ENCODE measurements around the gene C1orf167. TPM values are rescaled to one million over a fixed set of nuclear protein-coding genes. Genes with fewer than 3 reads are reported as not detected.
A peak's percentile ranks its signal among the peaks of the same experiment; 100 is the strongest.
"Not testable (repeated sequence)": the region's sequence is repeated elsewhere in the genome, so short reads cannot be mapped to it uniquely, and the experiment has no call there.

Gene C1orf167
- total and polyA plus RNA-seq, 2 experiments from 2014 or later, result 1.7 to 2.2 TPM

DNA sequence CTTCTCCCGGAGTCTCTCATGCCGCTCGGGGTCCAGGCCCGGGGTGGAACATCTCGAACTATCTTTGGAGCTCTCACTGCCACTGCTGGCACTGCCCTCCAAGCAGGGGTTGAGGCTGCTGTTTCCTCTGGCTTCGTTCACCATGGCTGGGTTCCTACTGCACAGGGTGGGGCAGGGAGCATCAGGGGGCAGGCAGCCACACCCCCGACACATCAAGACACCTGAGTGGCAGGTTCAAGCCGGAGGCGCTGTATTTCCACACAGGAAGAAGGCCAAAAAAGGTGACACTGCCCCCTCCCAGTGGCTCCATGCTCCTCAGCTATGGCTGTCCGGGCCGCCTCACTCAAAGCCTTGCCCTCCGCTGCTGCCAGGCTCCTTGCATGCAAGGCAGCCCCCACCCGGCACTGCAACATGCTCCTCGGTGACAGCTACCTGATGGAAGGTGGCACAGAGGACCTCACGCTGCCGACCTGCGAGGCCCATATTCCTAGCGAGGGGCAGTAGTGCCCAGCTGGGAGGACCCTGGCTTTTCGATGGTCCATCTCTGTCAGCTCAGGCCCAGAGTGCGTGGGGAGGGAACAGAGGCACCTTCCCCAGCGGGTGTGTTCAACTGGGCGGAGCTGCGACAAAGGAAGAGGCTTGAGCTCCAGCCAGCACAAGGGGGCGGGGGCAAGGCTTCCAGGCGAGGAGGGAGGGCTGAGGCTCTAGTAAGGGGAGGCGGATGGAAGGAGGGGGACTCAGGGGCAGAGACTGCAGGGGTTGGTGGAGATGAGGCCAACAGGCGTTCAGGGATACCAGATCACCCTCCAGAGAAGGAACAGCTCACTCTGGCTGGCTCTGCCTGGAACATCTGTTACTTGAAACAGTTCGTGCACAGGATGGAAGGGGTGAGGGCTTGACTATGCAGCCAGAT lies 41.2 kb downstream of the C1orf167 start:
- Histone ChIP-seq H3K4me2 (peak overlapping the region; percentile 100), H4K20me1 (replicated peaks; ENCODE audit: insufficient read depth) (no peaks in the 10 kb centered on the region; the same call in 1 of the 2 replicates), H3K4me3 (peak overlapping the region; percentile 98), H3K27me3 (ENCODE audit: insufficient read depth) (no peaks in the 10 kb centered on the region), H3K79me2 (replicated peaks; ENCODE audit: insufficient read depth) (peaks cover 31% of the 10 kb centered on the region), H3K4me1 (ENCODE audit: insufficient read depth) (peaks cover 36% of the 10 kb centered on the region), H2AFZ (0 out of 2 replicates have a peak overlapping the region, but pooled peaks have one; percentile 63), H3K36me3 (ENCODE audit: insufficient read depth) (no peaks in the 10 kb centered on the region; the same call in 1 of the 2 replicates), H3F3A (replicated peaks; ENCODE audit: low read depth) (peaks cover 22% of the 10 kb centered on the region; the same call in 1 of the 2 replicates), H3K27ac (ENCODE audit: low read depth) (peak overlapping the region; percentile 94), H3K9me2 (ENCODE audit: insufficient read depth) (no peaks in the 10 kb centered on the region)
- Mint-ChIP-seq H3K9me3 (peaks cover 2% of the 10 kb centered on the region; the same call in 1 of the 3 replicates), H3K27ac (peak overlapping the region; percentile 88), H3K4me1 (peaks cover 46% of the 10 kb centered on the region), H3K4me3 (peak overlapping the region; percentile 92), H3K27me3 (ENCODE audit: insufficient read depth, low read depth, poor library complexity) (peaks cover 10% of the 10 kb centered on the region), H3K36me3 (ENCODE audit: low read depth) (peaks cover 34% of the 10 kb centered on the region)
- DNase-seq (ENCODE audit: low spot score), result peak; percentile 97
- TF ChIP-seq, protein P1, sequence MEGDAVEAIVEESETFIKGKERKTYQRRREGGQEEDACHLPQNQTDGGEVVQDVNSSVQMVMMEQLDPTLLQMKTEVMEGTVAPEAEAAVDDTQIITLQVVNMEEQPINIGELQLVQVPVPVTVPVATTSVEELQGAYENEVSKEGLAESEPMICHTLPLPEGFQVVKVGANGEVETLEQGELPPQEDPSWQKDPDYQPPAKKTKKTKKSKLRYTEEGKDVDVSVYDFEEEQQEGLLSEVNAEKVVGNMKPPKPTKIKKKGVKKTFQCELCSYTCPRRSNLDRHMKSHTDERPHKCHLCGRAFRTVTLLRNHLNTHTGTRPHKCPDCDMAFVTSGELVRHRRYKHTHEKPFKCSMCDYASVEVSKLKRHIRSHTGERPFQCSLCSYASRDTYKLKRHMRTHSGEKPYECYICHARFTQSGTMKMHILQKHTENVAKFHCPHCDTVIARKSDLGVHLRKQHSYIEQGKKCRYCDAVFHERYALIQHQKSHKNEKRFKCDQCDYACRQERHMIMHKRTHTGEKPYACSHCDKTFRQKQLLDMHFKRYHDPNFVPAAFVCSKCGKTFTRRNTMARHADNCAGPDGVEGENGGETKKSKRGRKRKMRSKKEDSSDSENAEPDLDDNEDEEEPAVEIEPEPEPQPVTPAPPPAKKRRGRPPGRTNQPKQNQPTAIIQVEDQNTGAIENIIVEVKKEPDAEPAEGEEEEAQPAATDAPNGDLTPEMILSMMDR (conservative IDR thresholded peaks at IDR 0.05; ENCODE audit: low read depth in 2 of 2), result 0 out of 4 replicates have a peak, but pooled peaks of 1 of the 2 experiments have one; percentile 4
- TF ChIP-seq POLR2AphosphoS5 (IDR thresholded peaks at IDR 0.05; ENCODE audit: low read depth) (peak; percentile 78), EZH2 (IDR thresholded peaks at IDR 0.05; ENCODE audit: low read depth, unreplicated experiment) (no peak), REST (IDR thresholded peaks at IDR 0.05; ENCODE audit: unreplicated experiment) (no peak)
- peak; percentile 68 for ATAC-seq

DNA sequence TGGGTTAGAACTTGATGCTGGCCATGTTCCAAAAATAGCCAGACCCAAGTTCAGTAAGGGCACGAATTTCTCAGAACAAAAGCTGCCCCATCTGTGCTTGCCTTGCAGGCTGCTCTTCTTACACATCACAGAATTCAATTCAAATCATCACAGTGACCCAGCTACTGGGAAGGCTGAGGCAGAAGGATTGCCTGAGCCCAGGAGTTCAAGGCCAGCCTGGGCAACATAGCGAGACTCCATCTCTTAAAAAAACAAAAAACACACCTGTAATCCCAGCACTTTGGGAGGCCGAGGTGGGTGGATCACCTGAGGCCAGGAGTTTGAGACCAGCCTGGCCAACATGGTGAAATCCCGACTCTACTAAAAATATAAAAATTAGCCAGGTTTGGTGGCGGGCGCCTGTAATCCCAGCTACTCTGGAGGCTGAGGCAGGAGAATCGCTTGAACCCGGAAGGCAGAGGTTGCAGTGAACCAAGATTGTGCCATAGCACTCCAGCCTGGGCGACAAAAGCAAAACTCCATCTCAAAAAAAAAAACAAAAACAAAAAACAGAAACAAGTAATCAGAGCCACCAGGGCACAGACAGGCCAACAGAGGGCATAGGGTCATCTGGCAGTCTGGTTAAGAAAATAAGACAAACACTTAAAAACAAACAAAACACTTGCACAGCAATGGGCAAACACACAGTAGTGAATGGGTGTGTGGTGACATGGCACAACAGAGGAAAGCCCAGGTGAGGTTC lies 42.1 kb downstream of the C1orf167 start:
- H3K27ac Mint-ChIP-seq, result peak overlapping the region; percentile 88
- H2AFZ ChIP-seq, result not testable (repeated sequence)

More for the DNA sequence above, 42.1 kb downstream of the C1orf167 start:
- Histone ChIP-seq H3K4me1 (ENCODE audit: insufficient read depth) (peaks cover 36% of the 10 kb centered on the region), H3K79me2 (replicated peaks; ENCODE audit: insufficient read depth) (peaks cover 40% of the 10 kb centered on the region), H3K4me3 (peak overlapping the region; percentile 98), H3K27ac (ENCODE audit: low read depth) (peak overlapping the region; percentile 94), H3F3A (replicated peaks; ENCODE audit: low read depth) (peaks cover 22% of the 10 kb centered on the region; the same call in 1 of the 2 replicates), H3K4me2 (peak overlapping the region; percentile 100)
- not testable (repeated sequence) for H3K27me3 ChIP-seq (ENCODE audit: insufficient read depth); H4K20me1 ChIP-seq (replicated peaks; ENCODE audit: insufficient read depth); H3K9me3 Mint-ChIP-seq; H3K9me2 ChIP-seq (ENCODE audit: insufficient read depth); DNase-seq (ENCODE audit: low spot score); ATAC-seq; H3K36me3 ChIP-seq (ENCODE audit: insufficient read depth)
- H3K36me3 Mint-ChIP-seq (ENCODE audit: low read depth), result peaks cover 37% of the 10 kb centered on the region
- peak overlapping the region; percentile 92 for H3K4me3 Mint-ChIP-seq
- H3K27me3 Mint-ChIP-seq (ENCODE audit: insufficient read depth, low read depth, poor library complexity), result peaks cover 11% of the 10 kb centered on the region
- H3K4me1 Mint-ChIP-seq, result peaks cover 51% of the 10 kb centered on the region
